Colon (tissue), 2 donors: ENCODE results near the gene DKC1.
"Not testable (repeated sequence)": the region's sequence is repeated elsewhere in the genome, so short reads cannot be mapped to it uniquely, and the experiment has no call there.

ENCODE experiments used
- FAIRE-seq: peaks from 2 replicates; lab custom pipeline; 2012; peaks lifted over from hg19 to GRCh38; lab: Jason Lieb, UNC
- donor health status: control.
- donor health status: control.

DKC1 gene

GRCh38 chrX:154819771-154820341 lies 57.2 kb downstream of the DKC1 start:
- FAIRE-seq, result no peak

DNA sequence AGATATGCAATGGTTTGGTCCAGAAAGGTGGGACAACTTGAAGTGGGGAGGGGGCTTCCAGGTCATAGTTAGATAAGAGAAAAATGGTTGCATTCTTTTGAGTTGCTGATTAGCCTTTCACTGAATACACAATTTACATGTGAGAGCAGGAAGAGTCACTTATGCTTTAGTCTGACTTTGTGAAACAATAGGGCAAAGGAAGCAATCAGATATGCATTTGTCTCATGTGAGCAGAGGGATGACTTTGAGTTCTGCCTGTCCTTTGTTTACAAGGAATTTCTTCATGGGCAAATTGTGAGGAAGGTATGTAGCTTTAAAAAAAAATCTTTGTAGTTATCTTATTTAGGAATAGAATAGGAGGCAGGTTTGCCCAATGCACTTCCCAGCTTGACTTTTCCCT lies 58.9 kb downstream of the DKC1 start:
- FAIRE-seq, result no peak

- FAIRE-seq, result no peak
Measured at GRCh38 chrX:154822029-154822428, 59.4 kb downstream of the DKC1 start.

GRCh38 chrX:154824638-154825037 lies 62.0 kb downstream of the DKC1 start:
- no peak for FAIRE-seq

GRCh38 chrX:154825586-154825985 lies 62.9 kb downstream of the DKC1 start:
- FAIRE-seq, result not testable (repeated sequence)
